ENCODE measurements around the gene KNDC1.
A peak's percentile ranks its signal among the peaks of the same experiment; 100 is the strongest.
"Not testable (repeated sequence)": the region's sequence is repeated elsewhere in the genome, so short reads cannot be mapped to it uniquely, and the experiment has no call there.

KNDC1 gene

GRCh38 chr10:133162910-133163856, 3.2 kb downstream of the KNDC1 start:
- no peak for DNase-seq

GRCh38 chr10:133163889-133164815, 4.1 kb downstream of the KNDC1 start:
- DNase-seq: no peak

- no peak for DNase-seq
Observed at GRCh38 chr10:133164816-133165555, 5.0 kb downstream of the KNDC1 start.

GRCh38 chr10:133165556-133166503, 5.8 kb downstream of the KNDC1 start:
- DNase-seq: no peak

GRCh38 chr10:133166504-133166827, 6.4 kb downstream of the KNDC1 start:
- DNase-seq: no peak

DNA sequence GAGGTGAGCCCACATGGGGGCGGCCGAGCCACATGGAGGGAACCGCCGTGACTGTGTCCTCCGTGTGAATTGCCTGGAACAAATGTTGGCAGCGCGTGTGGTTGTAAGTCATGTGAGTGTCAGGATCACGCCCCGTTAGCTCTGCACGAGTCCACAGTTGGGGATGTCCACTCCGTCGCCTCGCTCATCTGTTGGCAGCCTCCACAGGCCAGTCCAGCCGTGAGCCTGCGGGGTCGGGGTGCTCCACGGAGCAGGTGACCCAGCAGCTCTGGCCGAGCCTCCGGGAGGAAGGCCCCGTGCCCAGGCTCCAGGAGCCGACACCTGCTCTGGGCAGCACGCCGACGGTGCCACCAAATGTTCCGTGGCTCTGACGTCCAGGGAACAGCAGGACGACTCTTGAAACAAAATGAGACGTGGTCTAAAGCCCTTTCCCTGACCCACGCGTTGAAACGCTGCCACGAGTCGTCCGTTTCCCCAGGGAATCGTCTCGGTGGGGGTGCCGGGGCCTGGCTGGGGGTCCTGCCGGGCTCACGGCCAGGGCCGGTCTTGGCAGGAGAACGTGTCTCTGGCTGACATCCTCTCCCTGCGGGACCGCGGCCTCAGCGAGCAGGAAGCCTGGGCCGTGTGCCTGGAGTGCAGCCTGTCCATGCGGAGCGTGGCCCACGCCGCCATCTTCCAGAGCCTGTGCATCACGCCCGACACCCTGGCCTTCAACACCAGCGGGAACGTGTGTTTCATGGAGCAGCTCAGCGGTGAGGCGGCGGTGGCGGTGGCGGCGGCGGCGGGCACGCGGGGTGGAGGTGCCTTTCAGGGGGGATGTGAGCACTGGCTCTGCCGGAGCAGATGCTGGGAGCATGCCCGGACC, 7.0 kb downstream of the KNDC1 start:
- DNase-seq: peak; percentile 68

DNA sequence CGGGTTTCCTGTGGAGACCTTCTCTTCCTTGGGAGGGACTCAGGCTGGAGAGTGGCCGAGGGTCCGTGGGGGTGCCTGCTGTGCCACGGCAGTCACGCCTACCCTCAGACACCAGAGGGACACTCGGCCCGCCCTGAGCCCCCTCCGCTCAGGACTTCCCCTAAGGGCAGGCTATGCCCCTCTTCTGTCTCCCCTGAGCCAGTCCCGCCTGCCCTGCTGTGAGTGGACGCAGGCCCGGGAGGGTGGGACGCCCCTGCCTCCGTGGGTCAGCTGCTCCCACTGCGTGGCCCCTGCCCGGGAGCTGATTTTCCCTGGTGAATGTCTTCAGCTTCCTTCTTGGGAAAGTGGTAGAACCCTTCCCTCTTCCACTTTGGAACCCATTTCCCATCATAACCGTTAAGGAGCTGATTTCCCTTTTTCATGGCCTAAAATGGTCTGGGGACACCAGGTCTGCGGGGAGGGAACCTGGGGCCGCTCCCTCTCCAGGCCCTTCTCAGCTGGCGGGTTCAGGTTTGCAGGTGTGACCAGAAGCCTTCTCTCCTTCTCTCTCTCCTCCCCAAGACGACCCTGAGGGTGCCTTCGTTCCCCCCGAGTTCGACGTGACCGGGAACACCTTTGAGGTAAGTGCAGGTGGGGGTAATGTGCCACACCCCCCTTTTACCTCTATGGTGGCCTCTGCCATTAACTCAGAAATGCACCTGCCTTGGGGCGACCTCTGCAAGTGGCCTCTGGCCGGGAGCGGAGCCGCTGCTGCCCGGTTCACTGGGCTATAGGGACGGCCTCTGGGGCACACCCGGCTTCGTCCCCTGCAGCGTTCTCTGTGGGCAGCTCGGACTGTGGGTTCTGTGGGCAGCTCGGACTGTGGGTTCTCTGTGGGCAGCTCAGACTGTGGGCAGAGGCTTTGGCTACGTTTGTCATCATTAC, 7.9 kb downstream of the KNDC1 start:
- DNase-seq: no peak

DNA sequence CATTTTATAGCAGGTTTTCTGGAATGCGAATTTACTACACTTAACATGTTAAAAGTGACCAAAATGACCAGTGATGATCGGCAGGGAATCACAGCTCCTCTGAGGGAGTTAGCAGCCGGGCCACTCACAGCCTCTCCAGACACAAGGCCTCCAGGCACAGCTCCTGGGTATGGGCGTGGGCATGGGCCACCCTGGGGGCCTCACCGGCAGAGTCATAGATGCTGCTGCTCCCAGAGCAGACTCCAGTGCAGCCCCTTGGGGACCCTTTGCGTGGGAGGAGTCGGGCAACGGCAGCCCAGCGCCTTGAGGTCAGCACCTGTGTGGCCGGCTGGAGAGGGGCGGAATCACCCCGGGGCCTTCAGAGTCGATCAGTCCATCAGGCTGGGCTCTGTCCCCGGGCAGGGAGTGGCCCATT, 8.6 kb downstream of the KNDC1 start:
- DNase-seq: no peak

GRCh38 chr10:133169173-133169947, 9.3 kb downstream of the KNDC1 start:
- DNase-seq: no peak

DNA sequence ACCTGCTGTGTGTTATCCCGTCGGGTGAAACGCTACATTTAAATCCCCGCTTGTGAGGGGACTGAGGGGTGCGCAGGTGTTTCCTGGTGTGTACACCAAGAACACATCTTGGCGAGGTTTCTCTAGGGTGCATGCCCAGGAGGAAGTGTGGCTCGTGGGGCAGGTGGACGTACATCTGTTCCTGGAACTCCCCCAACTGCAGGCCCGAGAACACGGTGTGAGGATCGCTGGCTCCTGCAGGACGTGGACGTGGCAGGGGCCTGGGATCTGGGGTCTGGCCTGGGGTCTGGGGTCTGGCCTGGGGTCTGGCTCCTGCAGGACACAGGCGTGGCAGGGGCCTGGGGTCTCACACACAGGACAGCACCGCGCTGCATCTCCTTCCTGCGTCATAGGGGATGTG, 10.1 kb downstream of the KNDC1 start:
- no peak for DNase-seq

- DNase-seq: no peak
Observed at GRCh38 chr10:133173860-133174640, 14.0 kb downstream of the KNDC1 start.

DNA sequence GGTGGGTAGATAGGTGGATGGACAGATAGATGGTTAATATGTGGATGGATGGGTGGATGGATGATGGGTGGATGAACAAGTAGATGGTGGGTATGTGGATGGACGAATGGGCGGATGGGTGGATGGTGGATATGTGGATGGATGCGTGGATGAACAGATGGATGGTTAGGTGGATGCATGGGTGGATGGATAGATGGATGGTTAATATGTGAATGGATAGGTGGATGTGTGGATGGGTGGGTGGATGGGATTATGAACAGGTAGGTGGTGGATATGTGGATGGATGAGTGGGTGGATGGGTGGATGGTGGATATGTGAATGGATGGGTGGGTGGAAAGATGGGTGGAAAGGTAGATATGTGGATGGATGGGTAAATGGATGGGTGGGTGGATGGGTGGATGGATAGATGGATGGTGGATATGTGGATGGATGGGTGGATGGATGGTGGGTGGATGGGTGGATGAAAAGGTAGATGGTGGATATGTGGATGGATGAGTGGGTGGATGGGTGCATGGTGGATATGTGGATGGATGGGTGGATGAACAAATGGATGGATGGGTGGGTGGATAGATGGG, 14.8 kb downstream of the KNDC1 start:
- no peak for DNase-seq

DNA sequence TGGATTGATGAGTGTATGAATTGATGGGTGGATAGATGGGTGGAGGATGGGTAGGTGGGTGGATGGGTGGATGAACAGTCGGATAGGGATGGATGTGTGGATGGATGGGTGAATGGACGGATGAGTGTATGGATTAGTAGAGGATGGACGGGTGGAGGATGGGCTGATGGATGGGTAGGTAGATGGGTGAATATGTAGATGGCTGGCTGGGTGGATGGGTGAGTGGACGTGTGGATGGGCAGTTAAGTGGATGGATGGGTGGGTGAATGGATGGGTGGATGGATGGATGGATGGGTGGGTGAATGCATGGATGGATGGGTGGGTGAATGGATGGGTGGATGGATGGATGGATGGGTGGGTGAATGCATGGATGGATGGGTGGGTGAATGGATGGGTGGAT, 15.6 kb downstream of the KNDC1 start:
- DNase-seq: not testable (repeated sequence)

DNA sequence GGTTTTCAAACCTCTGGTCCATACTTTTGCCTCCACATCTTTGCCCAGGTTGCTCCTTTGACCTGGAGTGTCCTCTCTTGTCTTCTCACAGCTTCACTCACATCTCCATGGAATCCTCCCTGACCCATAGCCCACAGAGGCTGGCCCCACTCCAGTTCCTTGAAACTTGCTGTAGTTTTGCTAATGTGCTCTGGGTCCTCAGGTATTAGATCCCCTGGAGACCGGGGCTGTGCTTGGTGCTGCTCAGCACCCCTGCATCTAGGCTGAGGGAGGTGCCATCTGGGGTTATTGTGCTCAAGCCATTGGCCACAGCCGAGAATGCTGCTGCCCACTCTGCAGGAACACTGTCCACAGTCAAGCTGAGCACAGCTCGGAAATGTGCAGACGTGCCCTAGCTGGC, 16.5 kb downstream of the KNDC1 start:
- no peak for DNase-seq

- DNase-seq: peak; percentile 4
Observed at GRCh38 chr10:133177380-133178157, 17.6 kb downstream of the KNDC1 start.

DNA sequence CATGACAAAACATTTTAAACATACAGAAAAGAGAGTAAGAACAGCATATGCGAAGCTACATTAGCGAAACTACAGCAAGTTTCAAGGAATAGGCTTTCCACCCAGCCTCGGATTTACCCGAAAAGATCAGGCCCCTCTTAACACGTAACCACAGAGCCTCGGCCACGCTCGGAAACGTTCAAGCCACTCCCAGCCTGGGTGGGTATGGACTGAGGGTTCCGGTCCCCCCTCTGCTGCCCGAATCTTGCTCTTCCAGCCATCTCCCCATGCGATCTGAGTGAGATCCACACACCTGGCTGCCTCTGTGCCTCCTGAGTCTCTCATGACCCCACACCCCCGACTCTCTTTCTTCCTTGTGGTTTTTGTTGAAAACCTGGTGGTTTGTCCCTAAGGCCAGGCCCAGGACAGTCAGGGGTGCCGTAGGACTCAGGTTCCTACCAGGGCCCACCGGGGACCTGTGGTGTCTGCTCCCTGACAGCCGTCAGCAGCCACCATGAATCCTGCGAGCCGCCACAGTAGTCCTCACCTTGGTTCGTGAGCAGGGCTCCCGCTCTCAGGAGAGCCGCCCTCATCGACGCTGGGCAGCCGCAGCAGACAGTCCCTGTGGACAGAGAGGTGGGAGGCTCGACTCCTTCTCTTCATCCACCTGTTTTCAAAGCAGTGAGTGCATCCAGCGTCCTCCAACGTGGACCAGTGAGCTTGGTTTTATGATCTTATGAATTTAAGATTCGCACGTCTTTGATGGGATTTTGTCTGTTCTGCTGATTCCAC, 18.5 kb downstream of the KNDC1 start:
- no peak for DNase-seq
